OCI-LY1 (cell line): ENCODE measurements around the gene NDUFAF2.

Experiments
- EZH2 ChIP-seq: fragments of 200-600 bp; sonication (generic), shearing (Covaris generic); IDR thresholded peaks from 2 replicates; pipeline ENCODE4 v1.8.0; 2017; ENCODE audit warnings: borderline replicate concordance, mixed run types, mild to moderate bottlenecking, antibody characterized with exemption, low read length, moderate library complexity, mixed read lengths
- TF ChIP-seq, protein P1 (sequence below): fragments of 200-600 bp; sonication (generic), shearing (Covaris generic); IDR thresholded peaks from 2 replicates; pipeline ENCODE4 v1.5.1; 2017; ENCODE audit warnings: mild to moderate bottlenecking, antibody characterized with exemption, low read length, moderate library complexity, mixed read lengths

- TF ChIP-seq, protein P1, sequence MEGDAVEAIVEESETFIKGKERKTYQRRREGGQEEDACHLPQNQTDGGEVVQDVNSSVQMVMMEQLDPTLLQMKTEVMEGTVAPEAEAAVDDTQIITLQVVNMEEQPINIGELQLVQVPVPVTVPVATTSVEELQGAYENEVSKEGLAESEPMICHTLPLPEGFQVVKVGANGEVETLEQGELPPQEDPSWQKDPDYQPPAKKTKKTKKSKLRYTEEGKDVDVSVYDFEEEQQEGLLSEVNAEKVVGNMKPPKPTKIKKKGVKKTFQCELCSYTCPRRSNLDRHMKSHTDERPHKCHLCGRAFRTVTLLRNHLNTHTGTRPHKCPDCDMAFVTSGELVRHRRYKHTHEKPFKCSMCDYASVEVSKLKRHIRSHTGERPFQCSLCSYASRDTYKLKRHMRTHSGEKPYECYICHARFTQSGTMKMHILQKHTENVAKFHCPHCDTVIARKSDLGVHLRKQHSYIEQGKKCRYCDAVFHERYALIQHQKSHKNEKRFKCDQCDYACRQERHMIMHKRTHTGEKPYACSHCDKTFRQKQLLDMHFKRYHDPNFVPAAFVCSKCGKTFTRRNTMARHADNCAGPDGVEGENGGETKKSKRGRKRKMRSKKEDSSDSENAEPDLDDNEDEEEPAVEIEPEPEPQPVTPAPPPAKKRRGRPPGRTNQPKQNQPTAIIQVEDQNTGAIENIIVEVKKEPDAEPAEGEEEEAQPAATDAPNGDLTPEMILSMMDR = no peak
- no peak for TF ChIP-seq EZH2
Observed at GRCh38 chr5:61048534-61048933, 103.5 kb downstream of the NDUFAF2 start.
